GM12892 (cell line): ENCODE data around the gene ARL6IP4.

Experiments used
- POLR2A ChIP-seq: IDR thresholded peaks from 2 replicates; pipeline ENCODE4 v1.6.1; 2011; ENCODE audit warnings: low read depth, low read length, control low read depth
- POLR2AphosphoS5 ChIP-seq: IDR thresholded peaks from 2 replicates; pipeline ENCODE4 v1.6.1; 2011; ENCODE audit warnings: low read depth, low read length, control low read depth
- TAF1 ChIP-seq: IDR thresholded peaks from 2 replicates; pipeline ENCODE4 v1.6.1; 2011; ENCODE audit warnings: low read depth, mild to moderate bottlenecking, control low read depth, low read length, borderline replicate concordance

GRCh38 chr12:123011701-123012100, 31.2 kb downstream of the ARL6IP4 start:
- TF ChIP-seq POLR2A (no peak), POLR2AphosphoS5 (no peak), TAF1 (no peak)
